Right hindlimb (tissue), 1 donor: Measurements from ENCODE around the gene LMCD1.

Source experiments
- DNase-seq: peaks from one replicate; pipeline ENCODE4 v3.0.0-alpha.2; 2018

LMCD1 gene

GRCh38 chr3:8506571-8507061, 5.0 kb downstream of the LMCD1 start:
- no peak for DNase-seq

- DNase-seq = no peak
Observed at GRCh38 chr3:8507496-8507895, 5.9 kb downstream of the LMCD1 start.

GRCh38 chr3:8509961-8510360, 8.3 kb downstream of the LMCD1 start:
- no peak for DNase-seq

GRCh38 chr3:8512234-8512633, 10.6 kb downstream of the LMCD1 start:
- no peak for DNase-seq

GRCh38 chr3:8516047-8516661, 14.5 kb downstream of the LMCD1 start:
- DNase-seq = no peak

GRCh38 chr3:8516783-8517182, 15.2 kb downstream of the LMCD1 start:
- no peak for DNase-seq

GRCh38 chr3:8517487-8517886, 15.9 kb downstream of the LMCD1 start:
- no peak for DNase-seq

GRCh38 chr3:8518138-8518537, 16.5 kb downstream of the LMCD1 start:
- no peak for DNase-seq

GRCh38 chr3:8519156-8519555, 17.5 kb downstream of the LMCD1 start:
- no peak for DNase-seq

- DNase-seq = no peak
Observed at GRCh38 chr3:8519774-8520448, 18.3 kb downstream of the LMCD1 start.

GRCh38 chr3:8520816-8521403, 19.3 kb downstream of the LMCD1 start:
- DNase-seq = no peak

- DNase-seq = no peak
Observed at GRCh38 chr3:8523041-8523440, 21.4 kb downstream of the LMCD1 start.

GRCh38 chr3:8524249-8524648, 22.6 kb downstream of the LMCD1 start:
- no peak for DNase-seq

- DNase-seq = no peak
Observed at GRCh38 chr3:8524656-8525399, 23.2 kb downstream of the LMCD1 start.

- no peak for DNase-seq
Observed at GRCh38 chr3:8525893-8526292, 24.3 kb downstream of the LMCD1 start.

- DNase-seq = peak; percentile 63
Observed at GRCh38 chr3:8529181-8529637, 27.6 kb downstream of the LMCD1 start.

- DNase-seq = no peak
Observed at GRCh38 chr3:8529738-8530525, 28.3 kb downstream of the LMCD1 start.

GRCh38 chr3:8530581-8530980, 29.0 kb downstream of the LMCD1 start:
- DNase-seq = no peak

GRCh38 chr3:8532251-8532871, 30.7 kb downstream of the LMCD1 start:
- peak; percentile 82 for DNase-seq

GRCh38 chr3:8536096-8537056, 34.8 kb downstream of the LMCD1 start:
- DNase-seq = no peak

GRCh38 chr3:8537440-8537839, 35.8 kb downstream of the LMCD1 start:
- no peak for DNase-seq
